ENCODE results near the gene COBL. TPM values are rescaled to one million over a fixed set of nuclear protein-coding genes. Genes with fewer than 3 reads are reported as not detected.

The COBL gene
- total RNA-seq, 6 experiments from 2014 or later: not detected

DNA sequence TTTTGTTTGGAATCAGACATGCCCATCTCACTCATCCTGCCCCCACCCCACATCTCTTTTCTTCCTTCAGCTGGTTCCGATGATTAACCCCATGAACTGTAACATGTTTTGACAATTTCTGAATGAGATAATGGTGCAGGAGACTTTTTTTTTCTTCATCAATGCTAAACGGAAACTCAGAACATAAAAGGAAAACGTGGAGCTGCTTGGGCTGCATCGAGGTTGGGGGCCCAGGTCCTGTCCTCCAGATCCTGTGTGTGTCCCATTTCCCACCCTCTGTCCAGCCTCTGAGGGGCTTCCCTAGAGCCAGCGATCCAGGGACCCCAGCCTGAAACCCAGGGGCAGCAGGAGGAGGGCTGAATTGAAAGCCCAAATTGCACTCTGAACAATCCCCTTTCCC lies 270.1 kb downstream of the COBL start:
- no peaks in the 10 kb centered on the region for H3K9me3 Mint-ChIP-seq
- DNase-seq: no peak
- H3K4me1 Mint-ChIP-seq (ENCODE audit: low read depth): peaks cover 25% of the 10 kb centered on the region
- no peak overlapping the region for H3K27ac Mint-ChIP-seq
- H3K4me3 Mint-ChIP-seq: no peak overlapping the region
- H3K27me3 Mint-ChIP-seq (ENCODE audit: insufficient read depth): peaks cover 27% of the 10 kb centered on the region
- H3K36me3 Mint-ChIP-seq (ENCODE audit: low read depth): no peaks in the 10 kb centered on the region; the same call in 1 of the 2 replicates
- no peak for TF ChIP-seq CTCF (IDR thresholded peaks at IDR 0.05)

- H3K4me3 Mint-ChIP-seq: peak overlapping the region; percentile 24; the same call in 1 of the 2 replicates
Observed at GRCh38 chr7:51046103-51046466, 270.5 kb downstream of the COBL start.

DNA sequence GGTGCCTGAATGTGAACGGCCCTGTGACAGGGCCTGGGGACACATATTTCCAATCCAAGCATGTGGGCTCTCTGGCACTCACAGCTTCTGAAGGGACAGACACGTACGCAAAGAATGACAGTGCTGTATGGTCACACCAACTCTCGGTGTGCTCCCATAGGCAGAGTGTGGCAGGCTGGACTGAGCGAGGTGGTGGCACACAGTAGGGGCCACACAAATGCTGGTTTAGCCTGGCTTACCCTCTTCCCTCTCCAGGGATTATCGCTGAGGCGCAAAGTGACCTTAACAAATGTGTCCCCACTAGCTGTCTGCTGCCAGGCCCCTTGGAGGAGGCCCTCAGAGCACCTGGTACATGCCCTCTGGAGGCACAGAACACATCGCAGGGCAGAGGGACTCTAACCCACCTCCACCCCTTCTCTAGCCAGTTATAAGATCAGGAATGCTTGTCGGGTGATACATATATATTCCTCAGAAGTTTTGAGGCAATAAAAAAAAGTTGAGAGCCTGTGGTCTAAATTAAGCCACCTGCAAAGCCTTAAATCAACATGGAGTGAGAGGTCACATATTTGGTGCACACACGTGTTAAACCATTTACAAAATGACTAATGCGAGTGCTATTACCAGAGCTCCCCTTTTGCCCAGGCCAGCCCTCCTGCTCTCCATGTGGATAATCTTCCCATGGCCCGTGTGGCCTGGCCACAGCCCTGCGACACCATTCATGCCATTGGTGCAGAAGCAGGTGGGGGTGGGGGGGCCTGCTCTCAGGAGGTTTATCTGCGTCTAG lies 271.1 kb downstream of the COBL start:
- H3K4me3 Mint-ChIP-seq: peak overlapping the region; percentile 24; the same call in 1 of the 2 replicates
- peaks cover 28% of the 10 kb centered on the region for H3K27me3 Mint-ChIP-seq (ENCODE audit: insufficient read depth)
- H3K36me3 Mint-ChIP-seq (ENCODE audit: low read depth): no peaks in the 10 kb centered on the region; the same call in 1 of the 2 replicates
- H3K9me3 Mint-ChIP-seq: no peaks in the 10 kb centered on the region
- H3K27ac Mint-ChIP-seq: no peak overlapping the region
- TF ChIP-seq CTCF (IDR thresholded peaks at IDR 0.05): no peak
- peaks cover 34% of the 10 kb centered on the region for H3K4me1 Mint-ChIP-seq (ENCODE audit: low read depth)
- peak; percentile 72 for DNase-seq

More at GRCh38 chr7:51046103-51046466, 270.5 kb downstream of the COBL start:
- Mint-ChIP-seq H3K27me3 (ENCODE audit: insufficient read depth) (peaks cover 27% of the 10 kb centered on the region), H3K9me3 (no peaks in the 10 kb centered on the region), H3K36me3 (ENCODE audit: low read depth) (no peaks in the 10 kb centered on the region; the same call in 1 of the 2 replicates), H3K4me1 (ENCODE audit: low read depth) (peaks cover 28% of the 10 kb centered on the region), H3K27ac (no peak overlapping the region)
- no peak for TF ChIP-seq CTCF (IDR thresholded peaks at IDR 0.05)
- no peak for DNase-seq

- no peak overlapping the region for H3K27ac Mint-ChIP-seq
- DNase-seq: no peak
- H3K27me3 Mint-ChIP-seq (ENCODE audit: insufficient read depth): peaks cover 18% of the 10 kb centered on the region
- no peak overlapping the region for H3K4me3 Mint-ChIP-seq
- TF ChIP-seq CTCF (IDR thresholded peaks at IDR 0.05): no peak
- no peaks in the 10 kb centered on the region; the same call in 1 of the 2 replicates for H3K36me3 Mint-ChIP-seq (ENCODE audit: low read depth)
- no peaks in the 10 kb centered on the region for H3K9me3 Mint-ChIP-seq
- H3K4me1 Mint-ChIP-seq (ENCODE audit: low read depth): peaks cover 44% of the 10 kb centered on the region
Observed at GRCh38 chr7:51043461-51043860, 273.1 kb downstream of the COBL start.

DNA sequence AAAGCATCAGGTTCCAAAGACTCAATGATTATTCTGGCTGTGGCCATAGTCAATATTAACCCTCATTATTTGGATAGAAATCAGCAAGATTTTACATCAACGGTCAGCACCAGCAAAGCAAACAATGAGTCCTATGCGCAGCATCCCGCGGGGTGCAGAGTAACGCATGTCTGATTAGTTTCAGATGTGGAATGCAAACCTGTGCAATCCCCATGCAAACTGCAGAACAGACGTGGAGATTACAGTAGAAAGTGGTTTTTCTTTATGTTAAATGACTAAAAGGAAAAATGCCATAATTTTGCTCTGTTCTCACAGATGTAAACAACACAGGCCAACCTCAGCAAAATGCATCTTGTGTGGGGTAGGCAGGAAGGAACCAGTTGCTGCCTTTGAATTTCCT lies 275.8 kb downstream of the COBL start:
- no peak overlapping the region for H3K4me3 Mint-ChIP-seq

More for the DNA sequence above, 275.8 kb downstream of the COBL start:
- H3K27me3 Mint-ChIP-seq (ENCODE audit: insufficient read depth): peaks cover 15% of the 10 kb centered on the region; the same call in 1 of the 2 replicates
- peak; percentile 52 for DNase-seq
- H3K9me3 Mint-ChIP-seq: no peaks in the 10 kb centered on the region
- peak overlapping the region; percentile 18; the same call in 1 of the 2 replicates for H3K27ac Mint-ChIP-seq
- H3K4me1 Mint-ChIP-seq (ENCODE audit: low read depth): peaks cover 33% of the 10 kb centered on the region
- no peak for TF ChIP-seq CTCF (IDR thresholded peaks at IDR 0.05)
- H3K36me3 Mint-ChIP-seq (ENCODE audit: low read depth): no peaks in the 10 kb centered on the region

Data from HFFc6 (cell line).